GM19043 (cell line): Measurements from ENCODE around the gene ZNF205.

Experiments
- ATAC-seq: cut with Tn5 transposase; IDR thresholded peaks from one replicate; pipeline ENCODE4 v1.9.1; 2021; ENCODE audit warnings: low read depth; ENCODE audit not compliant: unreplicated experiment

ZNF205 gene

GRCh38 chr16:3084491-3084890, 27.9 kb upstream of the ZNF205 start:
- no peak for ATAC-seq

- ATAC-seq: no peak
Measured at GRCh38 chr16:3084969-3085670, 27.3 kb upstream of the ZNF205 start.

- ATAC-seq: no peak
Measured at GRCh38 chr16:3085868-3086595, 26.4 kb upstream of the ZNF205 start.

GRCh38 chr16:3086596-3087242, 25.7 kb upstream of the ZNF205 start:
- no peak for ATAC-seq

GRCh38 chr16:3087243-3088235, 24.8 kb upstream of the ZNF205 start:
- ATAC-seq: no peak

- ATAC-seq: no peak
Measured at GRCh38 chr16:3088450-3088849, 23.9 kb upstream of the ZNF205 start.

- no peak for ATAC-seq
Measured at GRCh38 chr16:3088925-3089716, 23.3 kb upstream of the ZNF205 start.

GRCh38 chr16:3089717-3090592, 22.4 kb upstream of the ZNF205 start:
- no peak for ATAC-seq

GRCh38 chr16:3091551-3091950, 20.8 kb upstream of the ZNF205 start:
- ATAC-seq: no peak

GRCh38 chr16:3092501-3092941, 19.9 kb upstream of the ZNF205 start:
- ATAC-seq: no peak

GRCh38 chr16:3094289-3095027, 17.9 kb upstream of the ZNF205 start:
- ATAC-seq: no peak

GRCh38 chr16:3095869-3096268, 16.5 kb upstream of the ZNF205 start:
- ATAC-seq: peak; percentile 82

- no peak for ATAC-seq
Measured at GRCh38 chr16:3096362-3096761, 16.0 kb upstream of the ZNF205 start.

GRCh38 chr16:3097266-3097665, 15.1 kb upstream of the ZNF205 start:
- ATAC-seq: no peak

- no peak for ATAC-seq
Measured at GRCh38 chr16:3098459-3099394, 13.7 kb upstream of the ZNF205 start, which contains the start of gene ZSCAN10. ZSCAN10 (minus strand) TSS chr16:3099294; CDS start chr16:3092937, 6,357 bp downstream.

GRCh38 chr16:3099395-3099731, 13.0 kb upstream of the ZNF205 start:
- ATAC-seq: no peak
